NCI-H446 treated with DMSO at 0.1 percent for 48 hours (cell line): Measurements from ENCODE around the gene TSPAN6.

Experiments used
- DNase-seq: peaks from one replicate; lab custom pipeline; 2025; lab: John Stamatoyannopoulos, UW

Gene TSPAN6

DNA sequence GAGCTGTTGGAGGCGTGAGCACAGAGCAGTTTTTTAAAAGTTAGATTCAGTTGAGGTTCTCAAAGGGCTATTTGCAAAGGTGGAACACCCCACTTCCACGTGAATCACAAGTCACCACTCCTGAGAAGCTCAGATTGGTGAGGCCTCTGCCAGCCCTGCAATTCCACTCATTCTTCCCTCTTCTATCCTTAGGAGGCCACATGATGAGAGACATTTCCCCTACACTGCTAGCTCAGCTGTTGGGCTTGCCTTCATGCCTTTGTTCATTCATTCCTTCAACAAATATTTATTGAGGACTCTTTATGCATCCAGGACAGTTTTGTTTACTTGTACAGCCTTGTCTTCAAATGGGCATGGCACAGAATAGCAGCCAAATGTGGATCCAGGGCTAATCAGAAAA lies 11.1 kb upstream of the TSPAN6 start:
- DNase-seq: no peak

DNA sequence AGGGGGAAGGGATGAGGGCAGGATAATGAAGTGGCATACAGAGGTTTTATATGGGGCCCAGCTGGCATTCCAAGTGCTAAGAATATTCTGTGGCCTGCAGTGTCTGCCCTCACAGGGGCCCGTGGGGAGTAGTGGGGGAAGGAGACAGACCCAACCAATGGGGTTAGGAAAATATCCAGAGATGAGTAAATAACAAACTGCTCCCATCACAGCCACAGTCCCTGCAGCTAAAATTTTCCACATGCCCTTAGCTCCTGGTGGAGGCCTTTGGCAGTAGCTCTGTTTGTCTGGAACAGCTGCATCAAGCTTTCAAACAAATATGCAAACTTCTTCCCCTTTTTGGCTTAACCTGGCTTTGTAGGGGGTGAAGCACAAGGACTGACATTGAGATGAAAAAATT lies 10.5 kb upstream of the TSPAN6 start:
- DNase-seq: no peak

DNA sequence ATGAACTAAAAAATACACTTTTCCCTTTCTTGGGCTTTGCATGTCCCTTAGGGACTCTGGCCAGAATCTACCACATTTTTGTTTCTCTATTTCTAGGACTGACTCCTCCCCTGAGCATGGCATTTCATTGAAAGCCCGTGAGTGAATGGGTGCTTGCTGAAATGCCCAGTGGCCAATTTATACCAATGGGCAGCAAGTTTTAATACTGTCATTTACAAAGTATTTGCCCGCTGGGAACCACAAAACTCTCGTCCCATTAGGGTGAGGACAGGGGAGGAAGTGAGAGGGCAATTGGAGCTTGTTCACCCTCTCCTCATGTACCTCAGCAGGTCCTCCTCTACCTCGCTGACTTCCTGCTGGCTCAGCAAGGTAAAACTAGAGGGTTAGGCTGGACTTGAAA lies 8.5 kb upstream of the TSPAN6 start:
- no peak for DNase-seq

DNA sequence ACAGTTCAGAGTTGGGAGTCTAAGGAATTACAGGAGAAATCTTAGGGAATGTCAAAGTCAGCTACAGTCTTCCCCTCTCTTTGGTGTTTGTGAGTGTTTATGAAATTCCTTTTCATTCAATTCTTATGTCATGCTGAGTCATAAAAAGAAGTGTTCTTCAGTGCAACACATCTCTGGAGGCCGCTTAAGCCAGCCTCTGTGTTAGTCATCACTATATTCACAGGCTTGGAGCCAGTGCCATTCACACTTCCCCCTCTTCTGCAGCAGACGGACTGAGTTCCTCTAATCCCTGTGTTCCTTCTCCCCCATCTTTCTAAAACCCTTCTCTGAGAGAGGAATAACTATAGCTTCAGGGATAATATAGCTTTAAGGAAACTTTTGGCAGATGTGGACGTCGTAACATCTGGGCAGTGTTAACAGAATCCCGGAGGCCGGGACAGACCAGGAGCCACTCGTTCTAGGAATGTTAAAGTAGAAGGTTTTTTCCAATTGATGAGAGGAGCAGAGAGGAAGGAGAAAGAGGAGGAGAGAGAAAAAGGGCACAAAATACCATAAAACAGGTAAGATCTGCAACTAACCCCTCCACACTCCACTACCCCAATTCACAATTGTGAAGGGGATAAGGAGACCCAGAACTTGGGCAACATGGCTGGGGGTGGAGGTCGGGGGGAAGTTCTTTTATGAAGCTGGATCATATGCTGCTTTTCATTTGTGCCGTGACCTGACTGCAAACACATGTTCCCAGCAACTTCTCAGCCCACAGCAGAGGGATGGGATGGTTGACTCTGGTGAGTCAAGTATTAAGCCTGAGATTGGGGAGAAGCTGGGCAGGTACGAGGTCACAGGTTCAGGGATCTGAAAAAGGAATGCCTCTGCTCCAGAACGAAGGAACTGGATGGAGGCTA lies 7.6 kb upstream of the TSPAN6 start, which contains the start of gene SRPX2:
Gene SRPX2, plus strand, starts transcription at position 244 of the 905 bp plus-strand sequence. CDS start 2,124 bp downstream, outside the sequence.
- DNase-seq: peak; percentile 3

DNA sequence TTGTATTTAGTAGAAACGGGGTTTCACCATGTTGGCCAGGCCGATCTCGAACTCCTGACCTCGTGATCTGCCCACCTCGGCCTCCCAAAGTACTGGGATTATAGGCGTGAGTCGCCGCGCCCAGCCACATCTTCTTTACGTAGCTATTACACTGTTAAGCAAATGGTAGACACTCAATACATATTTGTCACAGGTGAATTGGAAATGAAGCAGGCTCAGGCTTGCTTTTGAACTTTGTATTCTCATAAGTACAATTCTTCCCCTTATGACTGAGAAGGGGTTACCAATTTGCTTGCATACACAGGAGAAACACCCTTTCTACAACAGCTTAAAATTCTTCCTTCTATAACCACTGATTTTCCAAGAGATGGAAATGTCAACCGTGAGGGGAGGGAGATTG lies 6.6 kb upstream of the TSPAN6 start:
- DNase-seq: no peak

DNA sequence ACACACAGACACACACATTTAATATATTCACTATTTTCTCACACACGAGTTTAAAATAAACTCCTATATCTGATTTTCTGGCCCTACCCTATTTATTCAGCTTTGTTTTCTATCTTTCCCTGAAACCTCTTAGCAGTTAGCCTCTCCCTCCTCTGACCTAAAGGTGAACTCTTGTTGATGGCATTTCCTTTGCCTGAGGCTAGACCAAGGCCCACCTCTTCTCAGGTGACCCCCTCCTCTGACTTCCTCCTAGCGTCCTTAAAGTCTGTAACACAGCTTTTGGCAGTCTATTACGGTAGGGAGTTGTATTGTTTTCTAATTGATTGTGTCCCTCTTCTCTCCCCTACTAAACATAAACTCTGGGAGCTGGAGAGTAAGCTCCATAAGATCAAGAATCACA lies 5.7 kb upstream of the TSPAN6 start:
- no peak for DNase-seq

DNA sequence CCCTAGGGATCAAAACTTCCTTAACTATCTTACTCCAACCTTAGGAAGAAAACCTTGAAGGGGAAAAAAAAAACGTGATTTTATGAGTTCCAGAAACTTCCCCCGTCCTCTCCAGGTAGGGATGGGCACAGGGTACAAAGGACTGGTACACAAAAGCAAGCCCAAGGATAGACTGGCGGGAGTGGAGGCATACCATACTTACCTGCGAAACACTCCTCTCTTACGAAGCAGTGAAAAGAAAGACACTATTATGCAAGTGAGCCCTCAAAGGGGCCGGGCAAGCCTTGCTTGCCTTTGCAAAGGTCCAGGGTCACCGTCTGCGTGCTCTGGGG lies 651 bp downstream of the TSPAN6 start:
- DNase-seq: no peak

DNA sequence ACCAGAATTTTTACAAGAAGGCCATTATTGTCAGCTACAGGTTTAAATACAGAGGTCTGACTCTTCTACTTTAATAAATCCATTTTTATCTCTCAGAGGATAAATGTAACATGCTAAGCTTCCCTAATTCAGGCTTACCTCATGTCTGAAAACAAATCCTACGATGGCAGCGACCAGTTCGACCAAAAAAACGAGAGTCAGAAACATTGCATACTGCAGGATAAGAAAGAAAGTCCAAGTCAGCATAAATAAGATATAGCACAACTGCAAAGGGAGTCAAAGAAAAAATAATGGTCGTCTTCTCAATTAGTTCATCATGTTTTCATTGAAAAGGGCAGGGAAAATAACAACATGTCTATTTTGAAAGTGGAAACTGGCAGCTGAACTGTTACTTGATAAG lies 1.6 kb downstream of the TSPAN6 start:
- DNase-seq: no peak

DNA sequence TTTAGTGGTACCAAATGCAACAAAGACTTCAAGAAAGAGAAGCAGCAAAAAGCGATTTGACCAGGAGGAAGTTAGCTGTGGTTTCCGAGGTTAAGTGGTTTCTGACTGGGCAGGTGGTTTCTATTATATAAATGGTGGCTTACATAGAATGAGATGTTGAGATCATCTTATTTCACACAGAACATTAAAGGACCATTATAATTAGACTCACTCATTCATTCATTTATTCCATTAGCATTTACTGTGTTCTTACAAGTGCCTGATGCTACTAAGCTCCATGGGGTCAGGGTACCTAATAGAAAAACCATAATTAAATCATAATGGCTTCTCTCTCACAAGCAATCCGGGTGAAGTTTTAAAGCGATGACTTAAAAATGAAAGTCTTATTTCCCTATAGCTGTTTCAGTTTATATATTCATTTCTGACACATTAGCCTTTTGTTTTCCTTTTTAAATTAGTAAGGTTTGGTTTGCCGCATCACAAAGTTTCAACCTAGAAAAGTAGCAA lies 10.6 kb downstream of the TSPAN6 start:
- no peak for DNase-seq

DNA sequence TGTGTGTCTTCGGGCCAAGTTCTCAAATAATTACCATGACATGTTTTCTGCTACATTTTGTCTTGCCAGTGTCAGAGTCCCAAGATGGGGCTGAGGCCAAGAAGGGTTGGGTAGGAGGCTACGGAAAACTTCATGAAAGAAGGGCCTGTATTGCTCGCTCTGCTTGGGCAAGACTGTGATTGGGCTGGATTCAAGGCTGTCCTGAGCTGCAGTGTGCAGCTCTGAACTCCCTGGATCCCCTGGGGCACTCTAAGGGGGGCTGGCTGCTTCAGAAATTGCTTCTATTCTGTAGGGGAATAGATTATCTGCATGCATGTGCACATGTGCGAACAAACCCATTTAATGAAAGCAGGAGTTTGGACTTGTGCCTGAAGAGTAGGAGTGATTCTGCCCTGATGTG lies 13.6 kb downstream of the TSPAN6 start:
- DNase-seq: no peak

DNA sequence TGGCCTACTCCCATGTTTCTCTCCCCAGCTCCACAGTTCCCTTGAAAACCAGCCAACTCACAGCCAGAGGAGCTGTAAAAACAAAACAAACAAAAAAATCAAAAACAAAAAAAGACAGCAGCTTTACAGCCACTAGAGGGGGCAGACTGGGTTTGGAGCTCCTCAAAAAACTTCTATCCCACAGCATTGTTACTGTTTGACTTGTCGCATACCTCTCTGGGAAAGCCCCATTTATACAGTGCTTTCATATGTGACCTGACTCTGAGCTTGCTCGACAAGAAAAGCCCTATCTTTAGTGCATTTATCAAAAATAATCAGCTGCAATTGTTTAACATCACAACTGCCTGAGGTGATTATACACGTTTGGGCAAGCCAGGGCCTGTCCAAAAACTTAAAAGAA lies 21.6 kb downstream of the TSPAN6 start:
- DNase-seq: peak; percentile 31

DNA sequence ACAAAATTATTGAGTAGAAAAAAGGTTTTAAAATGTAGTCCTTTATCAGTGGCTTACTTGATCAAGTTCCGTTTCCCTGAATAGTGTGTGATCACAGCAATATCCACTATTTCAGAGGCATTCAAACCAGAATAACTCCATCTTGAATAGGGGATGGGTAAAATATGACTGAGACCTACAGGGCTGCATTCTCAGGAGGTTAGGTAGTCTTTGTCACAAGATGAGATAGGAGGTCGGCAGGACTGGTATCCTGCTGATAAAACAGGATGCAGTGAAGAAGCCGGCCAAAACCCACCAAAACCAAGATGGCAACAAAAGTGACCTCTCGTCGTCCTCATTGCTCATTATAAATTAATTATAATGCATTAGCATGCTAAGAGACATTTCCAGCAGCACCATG lies 24.7 kb downstream of the TSPAN6 start:
- no peak for DNase-seq

DNA sequence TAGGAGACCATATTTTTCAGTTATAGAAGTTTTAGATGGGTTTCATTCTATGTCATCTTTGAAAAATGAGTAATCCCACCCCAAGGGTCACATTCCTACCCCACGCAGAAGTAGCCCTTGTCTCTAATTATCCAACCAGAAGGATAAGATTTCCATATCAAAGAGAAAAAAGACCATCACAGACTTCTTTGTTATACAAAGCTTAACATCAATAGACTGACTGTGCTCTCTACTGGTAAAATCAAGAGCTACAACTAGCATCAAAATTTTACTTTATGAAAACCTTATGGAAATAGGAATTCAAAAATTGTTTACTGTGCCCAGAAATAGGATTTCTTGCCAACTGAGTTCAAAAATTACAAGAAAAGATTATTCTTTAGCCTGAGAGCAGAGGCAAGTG lies 27.0 kb downstream of the TSPAN6 start:
- no peak for DNase-seq

DNA sequence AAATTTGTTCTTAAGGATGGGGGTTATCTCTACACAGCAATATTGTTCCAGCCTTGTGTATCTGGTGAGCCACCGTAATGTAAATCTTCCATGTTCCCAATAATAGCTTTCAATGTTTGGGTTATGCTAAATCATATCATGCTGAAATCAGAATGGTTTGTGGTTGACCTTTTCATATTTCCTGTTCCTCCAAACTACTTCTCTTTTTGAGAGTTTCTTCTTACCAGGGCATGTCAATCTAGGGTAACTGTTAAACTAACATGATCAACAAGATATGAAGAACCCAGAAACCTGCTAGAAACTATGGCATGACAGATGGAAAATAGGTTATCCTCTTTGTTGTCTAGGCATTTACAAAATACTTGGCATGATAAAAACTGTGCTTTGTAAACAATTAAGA lies 29.9 kb downstream of the TSPAN6 start:
- DNase-seq: no peak

DNA sequence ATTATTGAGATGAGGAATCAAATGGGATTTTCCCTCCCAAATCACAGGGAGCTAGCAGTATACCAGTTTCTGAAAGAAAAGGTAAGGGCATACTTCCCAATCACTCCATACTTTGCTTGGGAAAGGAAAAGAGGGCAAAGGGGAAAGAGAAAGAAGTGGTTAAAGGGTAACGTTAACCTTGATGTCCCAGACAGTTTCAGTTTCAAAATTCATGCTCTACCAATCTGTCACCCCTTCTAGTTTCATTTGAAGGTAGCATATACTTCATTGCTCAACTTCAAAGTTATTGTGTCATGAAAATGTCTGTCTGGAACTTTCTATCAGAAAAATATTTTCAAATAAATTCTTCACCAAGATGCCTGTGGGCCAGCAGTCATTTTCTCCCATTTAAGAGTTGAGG lies 35.8 kb downstream of the TSPAN6 start:
- no peak for DNase-seq

DNA sequence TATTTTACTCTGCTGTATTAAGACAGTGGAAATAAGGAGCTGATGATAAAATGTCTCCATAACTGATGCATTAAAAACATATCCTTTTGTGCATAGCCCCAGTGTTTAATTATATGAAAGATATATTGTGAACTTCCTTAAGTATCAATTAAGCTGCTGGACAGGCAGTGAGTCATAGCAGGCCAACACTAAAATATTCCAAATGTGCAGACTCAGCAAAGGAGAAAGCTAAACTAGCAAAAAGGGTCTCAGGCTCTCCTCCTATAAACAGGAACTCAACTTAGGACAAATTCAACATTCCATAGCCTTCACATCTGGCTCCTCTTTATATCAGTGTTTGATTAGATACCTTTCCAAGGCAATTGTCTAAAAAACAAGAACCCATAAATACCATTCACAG lies 36.3 kb downstream of the TSPAN6 start:
- DNase-seq: no peak

DNA sequence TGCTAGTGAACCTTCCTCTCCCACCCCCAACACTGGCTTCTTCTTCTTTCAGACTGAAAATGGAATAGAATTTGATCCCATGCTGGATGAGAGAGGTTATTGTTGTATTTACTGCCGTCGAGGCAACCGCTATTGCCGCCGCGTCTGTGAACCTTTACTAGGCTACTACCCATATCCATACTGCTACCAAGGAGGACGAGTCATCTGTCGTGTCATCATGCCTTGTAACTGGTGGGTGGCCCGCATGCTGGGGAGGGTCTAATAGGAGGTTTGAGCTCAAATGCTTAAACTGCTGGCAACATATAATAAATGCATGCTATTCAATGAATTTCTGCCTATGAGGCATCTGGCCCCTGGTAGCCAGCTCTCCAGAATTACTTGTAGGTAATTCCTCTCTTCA lies 37.1 kb downstream of the TSPAN6 start:
- DNase-seq: no peak

DNA sequence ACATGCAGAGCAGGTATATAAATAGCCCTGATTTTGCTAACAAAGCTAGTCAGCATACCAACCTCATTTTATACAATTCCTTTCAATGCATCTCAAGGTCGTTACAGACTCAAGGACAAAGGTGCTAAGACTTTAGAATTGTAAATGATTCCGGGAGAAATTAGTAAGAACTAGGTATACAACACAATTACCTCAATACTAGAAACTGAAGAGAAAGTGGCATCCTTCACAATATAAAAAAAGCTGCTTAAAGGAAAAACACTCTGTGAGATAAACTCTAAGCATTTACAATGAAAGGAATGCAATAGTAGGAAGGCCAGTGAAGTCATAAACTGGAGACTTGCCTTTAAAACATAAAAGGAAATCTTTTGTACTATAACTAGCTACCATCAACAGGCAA lies 40.0 kb downstream of the TSPAN6 start:
- no peak for DNase-seq

DNA sequence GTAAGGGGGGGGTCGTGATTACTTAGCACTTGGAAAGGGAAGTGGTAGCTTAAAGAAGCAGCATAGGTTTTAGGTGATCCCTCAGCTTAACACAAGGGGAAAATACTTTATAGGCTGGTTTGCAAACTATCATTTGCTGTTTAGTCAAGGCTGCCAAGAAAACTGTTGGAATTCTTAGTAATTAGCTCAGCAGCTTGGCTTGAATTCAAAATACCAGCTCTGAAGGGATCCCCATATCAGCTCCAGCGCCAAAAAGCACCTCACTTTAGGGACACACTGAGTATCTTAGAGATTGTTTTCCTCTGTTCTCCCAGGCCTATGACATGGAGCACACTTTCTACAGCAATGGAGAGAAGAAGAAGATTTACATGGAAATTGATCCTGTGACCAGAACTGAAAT lies 43.0 kb downstream of the TSPAN6 start:
- no peak for DNase-seq

DNA sequence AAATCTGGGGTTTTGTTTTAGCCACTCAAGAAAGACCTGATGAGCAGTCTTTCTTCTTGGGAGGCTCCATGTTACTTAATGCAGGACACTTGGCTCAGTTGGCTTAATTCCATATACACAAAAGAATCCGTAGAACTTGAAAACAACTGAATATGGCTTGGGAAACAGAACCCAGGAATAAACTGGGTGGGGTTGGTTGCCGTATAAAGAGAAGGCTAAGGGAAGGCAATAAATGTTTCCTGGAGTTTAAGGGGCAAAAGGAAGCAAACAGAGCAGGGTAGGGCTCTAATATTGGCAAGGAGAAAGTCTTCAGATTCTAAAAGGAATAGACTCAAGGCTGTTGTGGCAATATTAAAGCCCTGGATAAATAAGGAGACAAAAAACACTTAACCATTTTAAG lies 43.5 kb downstream of the TSPAN6 start:
- no peak for DNase-seq

DNA sequence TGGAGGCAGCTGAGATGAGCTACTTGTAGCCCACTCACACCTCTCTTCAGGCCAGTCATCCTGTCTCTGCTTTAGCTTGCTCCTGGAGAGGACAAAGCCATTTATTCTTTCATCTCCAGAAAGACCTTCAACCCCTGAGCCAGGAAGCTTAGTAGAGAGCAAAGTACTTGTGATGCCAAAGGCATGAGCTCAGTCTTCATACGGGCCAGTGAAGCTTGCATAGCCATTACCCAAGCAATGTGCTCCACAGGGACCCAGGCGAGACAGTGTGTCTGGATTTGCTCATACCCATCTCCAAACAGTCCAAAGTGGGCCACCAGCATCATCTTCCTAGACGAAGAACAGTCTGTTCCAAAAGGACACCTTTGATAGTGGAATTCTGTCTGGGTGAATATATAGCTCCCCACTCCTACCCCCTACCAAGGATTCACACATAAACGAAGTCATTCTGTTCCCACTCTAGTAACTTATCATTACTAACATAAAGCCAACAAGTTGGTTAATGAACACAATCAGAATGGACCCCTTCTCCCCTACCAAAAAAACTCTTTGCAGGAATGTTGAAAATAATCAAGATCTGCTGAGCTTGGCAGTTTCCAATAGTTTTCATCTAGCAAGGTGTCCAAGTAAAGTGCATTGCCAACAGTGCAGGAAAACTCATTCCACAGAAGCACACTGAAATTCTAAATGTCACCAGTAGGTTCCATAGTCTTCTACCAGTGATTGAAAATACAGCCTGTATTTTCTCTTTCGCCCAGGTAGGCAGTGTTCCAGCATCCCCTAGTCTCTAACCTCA lies 45.2 kb downstream of the TSPAN6 start:
- DNase-seq: no peak

DNA sequence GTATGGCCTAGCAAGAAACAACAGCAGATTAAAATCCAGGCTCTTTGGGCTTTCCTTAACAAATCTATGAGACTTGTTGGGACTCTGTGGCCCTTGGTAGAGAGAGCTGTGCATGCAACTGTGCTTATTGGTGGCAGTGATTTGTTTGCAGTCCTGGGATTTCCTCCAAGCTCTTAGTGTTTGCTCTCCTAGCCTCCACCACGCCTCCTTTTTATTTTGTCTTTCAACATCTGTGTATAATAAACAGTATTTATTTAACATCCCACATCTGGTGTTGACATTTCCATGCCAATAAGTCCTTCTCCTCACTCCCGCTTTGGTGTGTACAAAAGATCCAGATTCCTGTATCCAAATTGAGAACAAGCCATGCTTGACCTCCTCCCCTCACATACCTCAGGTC lies 48.7 kb downstream of the TSPAN6 start:
- DNase-seq: no peak

DNA sequence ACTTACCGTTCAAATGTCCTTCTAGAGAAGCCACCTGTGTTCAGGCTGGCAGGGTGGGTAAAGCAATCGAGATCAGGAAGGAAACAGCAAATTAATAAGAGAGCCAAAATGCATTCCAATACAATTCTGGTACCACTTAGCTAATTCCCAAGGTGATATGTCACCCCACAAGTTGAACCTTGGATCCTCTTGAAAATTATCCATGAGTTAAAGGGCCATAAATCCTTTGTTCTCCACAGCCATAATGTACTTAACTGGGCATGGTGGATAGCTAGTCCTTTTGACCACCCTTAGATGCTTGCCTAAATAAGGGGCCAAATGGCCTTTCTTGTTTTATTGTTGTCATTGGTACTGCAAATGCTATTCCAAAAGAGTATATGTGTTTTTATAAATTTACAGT lies 49.9 kb downstream of the TSPAN6 start:
- DNase-seq: no peak
